MM.1S (cell line): ENCODE measurements around the gene SPCS3.

Experiments used
- DNase-seq: peaks from one replicate; pipeline ENCODE4 v3.0.0-alpha.2; 2015
- H2AFZ ChIP-seq: fragments of 300-600 bp; sonication (generic); 2 replicates; pipeline ENCODE4 v1.6.0; 2016; ENCODE audit warnings: antibody characterized with exemption, low read length
- H3F3A ChIP-seq: fragments of 300-600 bp; sonication (generic); 2 replicates; pipeline ENCODE4 v1.6.1; 2016; ENCODE audit warnings: mild to moderate bottlenecking, antibody characterized with exemption, low read length, moderate library complexity, mixed read lengths; ENCODE audit not compliant: insufficient read depth
- H3K27ac ChIP-seq: fragments of 300-600 bp; sonication (generic); 2 replicates; pipeline ENCODE4 v1.5.1; 2016; ENCODE audit warnings: mild to moderate bottlenecking, low read length
- H3K27me3 ChIP-seq: fragments of 300-600 bp; sonication (generic); replicated peaks from 2 replicates; pipeline ENCODE4 v1.6.0; 2016; ENCODE audit warnings: low read length; ENCODE audit not compliant: insufficient read depth
- H3K36me3 ChIP-seq: fragments of 300-600 bp; sonication (generic); replicated peaks from 2 replicates; pipeline ENCODE4 v1.6.1; 2016; ENCODE audit warnings: mild to moderate bottlenecking, low read length, mixed read lengths; ENCODE audit not compliant: insufficient read depth
- H3K4me1 ChIP-seq: fragments of 300-600 bp; sonication (generic); 2 replicates; pipeline ENCODE4 v1.6.1; 2016; ENCODE audit warnings: low read length, mixed read lengths
- H3K4me2 ChIP-seq: fragments of 300-600 bp; sonication (generic); 2 replicates; pipeline ENCODE4 v1.6.0; 2016; ENCODE audit warnings: low read depth, low read length
- H3K4me3 ChIP-seq: fragments of 300-600 bp; sonication (generic); 2 replicates; pipeline ENCODE4 v1.5.1; 2016; ENCODE audit warnings: low read length, mixed read lengths
- H3K79me2 ChIP-seq: fragments of 300-600 bp; sonication (generic); 2 replicates; pipeline ENCODE4 v1.6.1; 2016; ENCODE audit warnings: mixed run types, low read length, mixed read lengths
- H3K9ac ChIP-seq: fragments of 300-600 bp; sonication (generic); 2 replicates; pipeline ENCODE4 v1.6.1; 2016; ENCODE audit warnings: low read length, mixed read lengths
- H3K9me2 ChIP-seq: fragments of 300-600 bp; sonication (generic); replicated peaks from 2 replicates; pipeline ENCODE4 v1.6.1; 2016; ENCODE audit warnings: mild to moderate bottlenecking, low read length, mixed read lengths; ENCODE audit not compliant: insufficient read depth
- H3K9me3 ChIP-seq: fragments of 300-600 bp; sonication (generic); replicated peaks from 2 replicates; pipeline ENCODE4 v1.6.1; 2016; ENCODE audit warnings: mild to moderate bottlenecking, low read length, mixed read lengths; ENCODE audit not compliant: insufficient read depth
- H4K20me1 ChIP-seq: fragments of 300-600 bp; sonication (generic); 2 replicates; pipeline ENCODE4 v1.6.1; 2016; ENCODE audit warnings: mild to moderate bottlenecking, low read length, moderate library complexity, mixed read lengths; ENCODE audit not compliant: insufficient read depth
- EZH2 ChIP-seq: fragments of 300-600 bp; sonication (generic); optimal IDR thresholded peaks from 2 replicates; pipeline ENCODE3; 2017; ENCODE audit warnings: low read depth, mild to moderate bottlenecking, antibody characterized with exemption, low read length, mixed read lengths
- EZH2phosphoT487 ChIP-seq: fragments of 300-600 bp; sonication (generic); IDR thresholded peaks from 2 replicates; pipeline ENCODE4 v1.6.1; 2018; ENCODE audit warnings: antibody characterized with exemption, low read length
- TF ChIP-seq, protein P1 (sequence below): fragments of 300-600 bp; sonication (generic); IDR thresholded peaks from 2 replicates; pipeline ENCODE4 v1.5.1; 2016; ENCODE audit warnings: antibody characterized with exemption, low read length, mixed read lengths

Gene SPCS3

DNA sequence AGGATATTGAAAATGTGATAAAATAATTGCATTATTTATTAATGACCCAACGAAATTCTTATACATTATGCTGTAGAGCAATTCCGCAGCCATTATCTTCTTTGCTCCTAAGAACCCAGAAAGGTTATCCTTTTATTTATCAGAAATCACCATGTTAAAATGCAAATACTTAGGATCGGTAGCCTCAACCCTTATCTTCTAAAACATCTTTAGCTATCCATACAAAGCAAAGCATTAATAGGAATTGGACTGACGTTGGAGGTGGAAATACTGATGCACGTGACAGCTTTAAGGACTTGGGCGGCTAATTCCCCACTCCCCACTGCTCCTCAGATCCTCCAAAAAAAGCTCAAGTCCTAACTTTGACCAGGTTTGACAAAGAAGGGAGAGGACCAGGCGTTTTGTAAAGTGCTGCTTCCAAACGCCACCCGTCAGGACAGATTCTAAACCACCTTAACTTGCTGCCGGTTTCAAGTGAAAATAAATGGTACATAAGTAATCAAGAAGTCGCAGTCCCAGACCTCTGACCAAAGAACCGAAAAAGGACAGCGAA, 539 bp upstream of the SPCS3 start:
- Histone ChIP-seq H3K9me3 (no peaks in the 10 kb centered on the region), H3K4me1 (peaks cover 7% of the 10 kb centered on the region), H3K27me3 (no peaks in the 10 kb centered on the region), H3K9ac (peak overlapping the region; percentile 77), H3K4me3 (peak overlapping the region; percentile 72), H3K9me2 (no peaks in the 10 kb centered on the region), H2AFZ (peak overlapping the region; percentile 79), H3F3A (peaks cover 12% of the 10 kb centered on the region; the same call in 1 of the 2 replicates), H3K27ac (peak overlapping the region; percentile 94), H3K79me2 (peaks cover 40% of the 10 kb centered on the region), H4K20me1 (peaks cover 12% of the 10 kb centered on the region; the same call in 1 of the 2 replicates), H3K4me2 (peak overlapping the region; percentile 81), H3K36me3 (no peaks in the 10 kb centered on the region; the same call in 1 of the 2 replicates)
- DNase-seq: no peak
- TF ChIP-seq, protein P1, sequence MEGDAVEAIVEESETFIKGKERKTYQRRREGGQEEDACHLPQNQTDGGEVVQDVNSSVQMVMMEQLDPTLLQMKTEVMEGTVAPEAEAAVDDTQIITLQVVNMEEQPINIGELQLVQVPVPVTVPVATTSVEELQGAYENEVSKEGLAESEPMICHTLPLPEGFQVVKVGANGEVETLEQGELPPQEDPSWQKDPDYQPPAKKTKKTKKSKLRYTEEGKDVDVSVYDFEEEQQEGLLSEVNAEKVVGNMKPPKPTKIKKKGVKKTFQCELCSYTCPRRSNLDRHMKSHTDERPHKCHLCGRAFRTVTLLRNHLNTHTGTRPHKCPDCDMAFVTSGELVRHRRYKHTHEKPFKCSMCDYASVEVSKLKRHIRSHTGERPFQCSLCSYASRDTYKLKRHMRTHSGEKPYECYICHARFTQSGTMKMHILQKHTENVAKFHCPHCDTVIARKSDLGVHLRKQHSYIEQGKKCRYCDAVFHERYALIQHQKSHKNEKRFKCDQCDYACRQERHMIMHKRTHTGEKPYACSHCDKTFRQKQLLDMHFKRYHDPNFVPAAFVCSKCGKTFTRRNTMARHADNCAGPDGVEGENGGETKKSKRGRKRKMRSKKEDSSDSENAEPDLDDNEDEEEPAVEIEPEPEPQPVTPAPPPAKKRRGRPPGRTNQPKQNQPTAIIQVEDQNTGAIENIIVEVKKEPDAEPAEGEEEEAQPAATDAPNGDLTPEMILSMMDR: no peak

DNA sequence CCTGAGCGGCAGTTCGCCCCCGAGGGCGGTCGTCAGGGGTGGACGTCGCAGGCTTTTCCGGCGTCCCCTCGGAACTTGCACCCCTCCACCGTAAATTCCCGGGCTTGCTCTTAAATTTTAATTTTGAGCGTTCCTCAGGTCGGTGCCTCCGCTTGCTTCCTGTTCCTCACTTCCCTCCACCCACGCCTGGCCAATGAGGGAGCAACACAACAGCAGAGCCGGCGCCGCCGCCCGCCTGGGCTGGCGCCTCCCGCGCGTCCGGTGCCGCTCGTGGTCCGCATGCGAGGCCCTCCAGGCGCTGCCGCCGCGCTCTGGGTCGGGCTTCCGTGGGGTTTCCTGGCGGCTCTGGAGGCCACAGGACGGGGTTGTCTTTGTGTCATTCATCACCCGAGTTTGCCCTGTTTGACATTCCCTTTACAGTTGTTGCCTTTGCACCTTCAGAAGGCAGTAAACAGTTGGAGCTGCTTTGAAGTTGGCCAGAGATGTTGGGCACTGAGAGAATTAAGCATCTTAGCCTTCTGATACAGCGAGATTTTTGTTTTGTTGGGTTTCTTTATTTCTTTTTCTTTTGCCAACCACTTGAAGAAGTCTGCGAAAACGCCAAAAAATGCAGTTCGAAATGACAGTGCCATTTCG, 692 bp downstream of the SPCS3 start:
- H2AFZ ChIP-seq: no peak overlapping the region
- peaks cover 52% of the 10 kb centered on the region for H3K79me2 ChIP-seq
- no peaks in the 10 kb centered on the region for H3K9me2 ChIP-seq
- peak overlapping the region; percentile 90 for H3K9ac ChIP-seq
- no peaks in the 10 kb centered on the region for H3K27me3 ChIP-seq
- H3K4me3 ChIP-seq: peak overlapping the region; percentile 76
- H4K20me1 ChIP-seq: peaks cover 16% of the 10 kb centered on the region; the same call in 1 of the 2 replicates
- peak overlapping the region; percentile 87 for H3K4me2 ChIP-seq
- H3F3A ChIP-seq: peaks cover 12% of the 10 kb centered on the region; the same call in 1 of the 2 replicates
- TF ChIP-seq EZH2 (no peak), EZH2phosphoT487 (no peak)
- TF ChIP-seq, protein P1: no peak
- no peaks in the 10 kb centered on the region for H3K9me3 ChIP-seq
- DNase-seq: peak; percentile 83
- H3K4me1 ChIP-seq: peaks cover 7% of the 10 kb centered on the region
- peak overlapping the region; percentile 94 for H3K27ac ChIP-seq
- no peaks in the 10 kb centered on the region; the same call in 1 of the 2 replicates for H3K36me3 ChIP-seq

DNA sequence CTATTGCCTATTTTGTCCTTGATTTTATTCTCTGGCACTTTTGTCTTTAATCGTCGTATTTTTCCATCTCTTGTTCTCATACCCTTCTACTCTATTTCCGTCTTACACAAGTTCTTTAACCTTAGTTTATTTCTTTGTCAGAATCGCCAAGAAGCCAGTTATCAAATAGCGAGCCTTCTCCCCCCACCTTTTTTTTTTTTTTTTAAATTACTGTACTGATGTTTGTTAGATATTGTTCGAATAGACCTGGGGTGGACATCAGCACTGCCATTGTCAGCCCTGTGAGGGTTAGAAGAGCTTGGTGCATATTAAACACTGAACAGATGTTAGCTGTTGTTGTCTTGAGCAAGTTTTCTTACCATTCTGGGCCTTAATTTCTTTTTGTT, 1.2 kb downstream of the SPCS3 start:
- Histone ChIP-seq H3K9me2 (no peaks in the 10 kb centered on the region), H3K9ac (peak overlapping the region; percentile 90), H4K20me1 (peaks cover 16% of the 10 kb centered on the region; the same call in 1 of the 2 replicates), H3K36me3 (no peaks in the 10 kb centered on the region; the same call in 1 of the 2 replicates), H3K27me3 (no peaks in the 10 kb centered on the region), H3K79me2 (peaks cover 57% of the 10 kb centered on the region), H2AFZ (no peak overlapping the region), H3F3A (peaks cover 12% of the 10 kb centered on the region; the same call in 1 of the 2 replicates), H3K9me3 (no peaks in the 10 kb centered on the region), H3K27ac (peak overlapping the region; percentile 94), H3K4me2 (peak overlapping the region; percentile 87), H3K4me3 (peak overlapping the region; percentile 76), H3K4me1 (peaks cover 7% of the 10 kb centered on the region)
- TF ChIP-seq, protein P1: no peak
- TF ChIP-seq EZH2phosphoT487 (no peak), EZH2 (no peak)
- no peak for DNase-seq
